ENCODE results near the gene PRM2. TPM values are rescaled to one million over a fixed set of nuclear protein-coding genes. Genes with fewer than 3 reads are reported as not detected.

Gene PRM2
- total RNA-seq, 6 experiments from 2014 or later, result not detected

DNA sequence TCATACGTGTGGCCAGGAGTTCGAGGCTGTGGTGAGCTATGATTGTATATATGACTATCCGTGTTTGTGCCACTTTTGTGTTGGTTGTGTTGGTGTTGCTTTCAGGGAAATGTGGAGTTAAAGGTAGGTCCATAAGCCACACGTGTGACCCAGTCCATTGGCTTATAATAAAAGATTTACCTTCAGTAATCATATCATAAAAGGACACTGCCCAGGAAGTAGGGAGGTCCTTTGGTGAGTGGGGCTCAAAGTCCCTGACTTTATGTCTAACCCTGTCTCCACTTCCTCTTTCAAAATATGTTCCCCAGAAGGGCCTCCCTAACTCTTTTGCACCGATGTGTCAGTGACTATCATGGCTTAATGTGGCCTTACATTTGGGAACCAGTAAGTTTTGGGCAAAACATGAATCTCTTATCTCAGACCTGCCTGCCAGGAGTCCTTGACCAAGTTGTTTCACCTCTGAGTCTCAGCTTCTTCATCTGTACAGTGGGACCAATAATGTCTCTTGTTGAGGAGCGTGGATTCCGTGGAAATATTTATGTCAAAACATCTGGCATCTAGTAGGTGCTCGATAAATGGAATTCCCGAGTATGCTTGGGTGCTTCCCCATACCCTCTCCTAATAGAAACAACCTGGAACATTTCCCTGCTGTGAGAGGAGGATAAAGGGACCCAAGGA, 12.0 kb downstream of the PRM2 start:
- Mint-ChIP-seq H3K27me3 (ENCODE audit: insufficient read depth) (peaks cover 17% of the 10 kb centered on the region), H3K27ac (no peak overlapping the region), H3K36me3 (ENCODE audit: low read depth) (no peaks in the 10 kb centered on the region), H3K9me3 (no peaks in the 10 kb centered on the region), H3K4me3 (no peak overlapping the region), H3K4me1 (ENCODE audit: low read depth) (peaks cover under 1% of the 10 kb centered on the region)
- DNase-seq, result no peak
- TF ChIP-seq, protein P1, sequence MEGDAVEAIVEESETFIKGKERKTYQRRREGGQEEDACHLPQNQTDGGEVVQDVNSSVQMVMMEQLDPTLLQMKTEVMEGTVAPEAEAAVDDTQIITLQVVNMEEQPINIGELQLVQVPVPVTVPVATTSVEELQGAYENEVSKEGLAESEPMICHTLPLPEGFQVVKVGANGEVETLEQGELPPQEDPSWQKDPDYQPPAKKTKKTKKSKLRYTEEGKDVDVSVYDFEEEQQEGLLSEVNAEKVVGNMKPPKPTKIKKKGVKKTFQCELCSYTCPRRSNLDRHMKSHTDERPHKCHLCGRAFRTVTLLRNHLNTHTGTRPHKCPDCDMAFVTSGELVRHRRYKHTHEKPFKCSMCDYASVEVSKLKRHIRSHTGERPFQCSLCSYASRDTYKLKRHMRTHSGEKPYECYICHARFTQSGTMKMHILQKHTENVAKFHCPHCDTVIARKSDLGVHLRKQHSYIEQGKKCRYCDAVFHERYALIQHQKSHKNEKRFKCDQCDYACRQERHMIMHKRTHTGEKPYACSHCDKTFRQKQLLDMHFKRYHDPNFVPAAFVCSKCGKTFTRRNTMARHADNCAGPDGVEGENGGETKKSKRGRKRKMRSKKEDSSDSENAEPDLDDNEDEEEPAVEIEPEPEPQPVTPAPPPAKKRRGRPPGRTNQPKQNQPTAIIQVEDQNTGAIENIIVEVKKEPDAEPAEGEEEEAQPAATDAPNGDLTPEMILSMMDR (IDR thresholded peaks at IDR 0.05), result no peak

DNA sequence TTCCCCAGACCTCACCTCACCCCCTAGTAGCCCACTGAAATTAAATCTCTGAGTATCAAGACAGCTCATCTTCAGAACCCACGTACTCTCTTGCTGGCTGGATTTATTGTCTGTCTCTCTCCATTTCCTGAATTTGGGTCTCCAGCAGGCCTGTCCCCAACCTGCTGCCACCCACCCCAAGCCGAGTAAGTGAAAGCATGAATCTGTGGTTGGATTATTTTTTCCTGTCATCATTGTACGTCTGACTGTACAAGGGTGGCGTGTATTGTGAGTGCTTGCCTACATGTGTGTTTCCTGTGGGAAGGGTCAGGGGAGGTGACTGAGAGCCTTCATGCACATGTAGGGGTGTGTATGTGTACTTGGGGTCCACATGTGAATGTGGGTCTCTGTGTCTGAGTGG, 12.5 kb downstream of the PRM2 start:
- H3K27me3 Mint-ChIP-seq (ENCODE audit: insufficient read depth), result peaks cover 14% of the 10 kb centered on the region
- DNase-seq, result no peak
- no peaks in the 10 kb centered on the region for H3K36me3 Mint-ChIP-seq (ENCODE audit: low read depth)
- H3K27ac Mint-ChIP-seq, result no peak overlapping the region
- TF ChIP-seq, protein P1 (IDR thresholded peaks at IDR 0.05), result no peak
- H3K9me3 Mint-ChIP-seq, result no peaks in the 10 kb centered on the region
- peaks cover 6% of the 10 kb centered on the region for H3K4me1 Mint-ChIP-seq (ENCODE audit: low read depth)
- no peak overlapping the region for H3K4me3 Mint-ChIP-seq

DNA sequence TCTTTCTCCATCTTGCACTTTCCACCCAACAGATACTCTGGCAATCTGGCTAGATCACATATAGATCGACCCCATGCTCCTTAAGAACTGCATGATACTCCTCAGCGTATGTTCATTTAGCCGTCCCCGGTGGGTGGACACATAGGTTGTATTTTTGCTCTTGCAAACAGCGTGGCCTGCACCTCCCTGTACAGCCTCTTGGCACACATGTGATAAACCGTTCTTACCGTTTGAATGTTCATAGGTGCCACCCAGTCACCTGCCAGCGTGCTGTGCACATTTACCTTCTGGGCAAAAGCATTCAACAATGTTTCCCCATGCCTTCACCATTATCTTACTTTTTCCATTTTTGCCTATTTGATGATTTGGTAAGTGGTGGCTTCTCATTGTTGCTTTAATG, 13.4 kb downstream of the PRM2 start:
- Mint-ChIP-seq H3K27me3 (ENCODE audit: insufficient read depth) (peaks cover 13% of the 10 kb centered on the region), H3K27ac (no peak overlapping the region), H3K36me3 (ENCODE audit: low read depth) (no peaks in the 10 kb centered on the region), H3K4me3 (no peak overlapping the region), H3K9me3 (no peaks in the 10 kb centered on the region), H3K4me1 (ENCODE audit: low read depth) (peaks cover 14% of the 10 kb centered on the region)
- DNase-seq, result no peak
- TF ChIP-seq, protein P1 (IDR thresholded peaks at IDR 0.05), result no peak

DNA sequence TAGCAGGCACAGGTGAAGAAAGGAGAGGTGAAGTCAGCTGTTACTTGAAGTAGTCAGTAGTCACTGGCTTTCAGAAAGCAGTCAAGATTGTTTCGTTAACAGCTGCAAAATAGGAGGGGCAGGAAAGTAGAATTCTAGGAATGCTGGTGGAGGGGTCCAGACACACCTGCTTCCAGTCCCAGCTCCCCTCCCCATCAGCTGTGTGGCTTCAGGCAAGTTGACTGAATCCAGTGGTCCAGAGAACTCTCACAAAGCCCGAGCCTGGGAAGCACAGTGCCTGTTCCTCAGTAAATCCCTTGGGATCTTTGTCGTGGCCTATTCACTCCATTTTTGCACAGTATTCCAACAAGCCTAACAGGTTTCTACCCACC, 15.7 kb downstream of the PRM2 start:
- no peak for DNase-seq
- Mint-ChIP-seq H3K4me3 (no peak overlapping the region), H3K27ac (no peak overlapping the region)

DNA sequence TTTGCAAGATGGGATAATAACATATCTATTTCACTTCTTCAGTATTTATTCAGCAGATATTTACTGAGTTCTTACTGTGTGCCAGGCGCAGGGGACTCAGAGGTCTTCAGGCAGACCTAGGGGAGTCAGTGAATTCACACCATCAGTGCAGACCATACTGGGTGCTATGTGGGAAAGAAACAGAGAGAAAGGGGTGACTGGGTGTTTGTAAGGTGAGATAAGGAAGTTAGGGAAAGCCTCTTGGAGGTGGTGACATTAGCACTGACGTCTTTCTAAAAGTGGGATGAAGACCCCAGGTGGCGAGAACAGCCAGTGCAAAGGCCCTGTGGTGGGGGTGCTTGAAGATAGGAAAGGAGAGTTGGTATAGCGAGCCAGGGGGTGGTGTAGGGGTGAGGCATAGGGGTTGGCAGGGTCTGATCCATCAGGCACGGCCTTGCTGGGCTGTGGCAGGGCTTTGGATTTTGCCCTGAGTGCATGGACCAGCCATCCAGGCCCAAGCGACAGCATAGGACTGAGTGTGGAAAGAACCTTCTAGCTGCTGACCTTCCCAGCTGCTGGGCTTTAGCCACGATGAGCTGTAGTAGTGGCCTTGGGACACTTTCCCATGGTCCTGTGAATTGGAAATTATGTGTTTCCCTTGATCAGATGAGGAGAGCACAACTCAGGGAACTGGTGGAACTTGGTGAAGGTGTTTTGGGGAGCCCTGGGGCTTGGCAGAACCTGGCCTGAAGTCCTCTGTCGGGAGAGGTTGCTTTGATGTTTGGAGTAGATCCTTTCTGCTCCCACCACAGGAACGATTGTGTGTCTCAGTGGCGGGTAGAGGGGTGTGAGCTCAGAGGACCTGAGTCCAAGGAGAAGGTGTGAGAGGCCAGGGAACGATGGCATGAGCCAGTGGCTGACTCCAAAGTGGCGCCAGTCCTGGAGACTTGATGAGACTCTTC, 16.4 kb downstream of the PRM2 start:
- no peak for DNase-seq
- Mint-ChIP-seq H3K4me1 (ENCODE audit: low read depth) (peaks cover 24% of the 10 kb centered on the region), H3K36me3 (ENCODE audit: low read depth) (no peaks in the 10 kb centered on the region), H3K27ac (no peak overlapping the region), H3K27me3 (ENCODE audit: insufficient read depth) (peaks cover 6% of the 10 kb centered on the region), H3K9me3 (no peaks in the 10 kb centered on the region), H3K4me3 (no peak overlapping the region)
- TF ChIP-seq, protein P1 (IDR thresholded peaks at IDR 0.05), result no peak

More for the DNA sequence above, 15.7 kb downstream of the PRM2 start:
- TF ChIP-seq, protein P1 (IDR thresholded peaks at IDR 0.05), result no peak
- peaks cover 24% of the 10 kb centered on the region for H3K4me1 Mint-ChIP-seq (ENCODE audit: low read depth)
- H3K27me3 Mint-ChIP-seq (ENCODE audit: insufficient read depth), result peaks cover 8% of the 10 kb centered on the region
- no peaks in the 10 kb centered on the region for H3K36me3 Mint-ChIP-seq (ENCODE audit: low read depth)
- H3K9me3 Mint-ChIP-seq, result no peaks in the 10 kb centered on the region
